Sigmoid colon (tissue), 4 donors: ENCODE measurements around the gene DDX51.

Source experiments
- CTCF ChIP-seq, 4 experiments: fragments of 450-650 bp in 3 of 4; fragments of 200-600 bp in 1 of 4; IDR thresholded peaks; one replicate each; pipeline ENCODE4 v1.5.1; 2016 to 2019; ENCODE audit warnings: antibody characterized with exemption in 4 of 4, mild to moderate bottlenecking in 3 of 4, moderate library complexity in 2 of 4
- EP300 ChIP-seq, 4 donors: sonication (generic); formaldehyde crosslinking; IDR thresholded peaks; one replicate each; pipeline ENCODE4 v1.6.1; 2017; ENCODE audit warnings: antibody characterized with exemption in 4 of 4
- POLR2A ChIP-seq, 2 donors: fragments of 450-650 bp; IDR thresholded peaks; one replicate each; pipeline ENCODE4 v1.6.1; 2016; ENCODE audit warnings: antibody characterized with exemption in 2 of 2, mild to moderate bottlenecking in 2 of 2, moderate library complexity in 2 of 2

DNA sequence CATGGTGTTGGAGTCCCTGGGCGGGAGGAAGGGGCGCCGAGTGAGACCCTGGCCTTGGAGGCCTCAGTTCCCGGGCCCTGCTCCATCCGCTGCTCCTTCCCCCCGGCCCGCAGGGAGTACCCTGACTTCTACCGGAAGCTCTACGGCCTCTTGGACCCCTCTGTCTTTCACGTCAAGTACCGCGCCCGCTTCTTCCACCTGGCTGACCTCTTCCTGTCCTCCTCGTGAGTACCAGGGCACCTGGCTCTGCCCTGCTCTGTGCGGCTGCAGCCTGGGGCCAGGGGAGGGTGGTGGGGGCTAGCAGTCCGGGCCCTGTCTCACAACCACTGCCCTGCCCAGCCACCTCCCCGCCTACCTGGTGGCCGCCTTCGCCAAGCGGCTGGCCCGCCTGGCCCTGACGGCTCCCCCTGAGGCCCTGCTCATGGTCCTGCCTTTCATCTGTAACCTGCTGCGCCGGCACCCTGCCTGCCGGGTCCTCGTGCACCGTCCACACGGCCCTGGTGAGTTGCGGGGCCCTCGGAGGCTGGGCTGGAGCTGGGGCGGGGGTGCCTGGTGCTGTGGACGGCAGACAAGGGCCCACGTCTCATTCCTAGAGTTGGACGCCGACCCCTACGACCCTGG is 7.1 kb upstream of the DDX51 start:
- no peak for TF ChIP-seq CTCF (IDR thresholded peaks at IDR 0.05)
- TF ChIP-seq POLR2A (IDR thresholded peaks at IDR 0.05), result no peak
- TF ChIP-seq EP300 (IDR thresholded peaks at IDR 0.05), result no peak
